GM23248 (cell line): ENCODE data around the gene RGS17.

ENCODE experiments used
- EZH2 ChIP-seq: fragments of 200-600 bp; sonication (generic); IDR thresholded peaks from 2 replicates; pipeline ENCODE4 v1.6.1; 2018; ENCODE audit warnings: antibody characterized with exemption, mild to moderate bottlenecking; ENCODE audit not compliant: insufficient read depth, poor library complexity, severe bottlenecking
- EZH2phosphoT487 ChIP-seq: fragments of 200-600 bp; sonication (generic); IDR thresholded peaks from 2 replicates; pipeline ENCODE4 v1.6.1; 2018; ENCODE audit warnings: antibody characterized with exemption, moderate library complexity, mild to moderate bottlenecking, low read depth; ENCODE audit not compliant: insufficient read depth

GRCh38 chr6:153070756-153071155 lies 60.3 kb downstream of the RGS17 start:
- TF ChIP-seq EZH2 (no peak), EZH2phosphoT487 (no peak)
